ENCODE measurements around the gene LBX2. TPM values are rescaled to one million over a fixed set of nuclear protein-coding genes. Genes with fewer than 3 reads are reported as not detected.

The LBX2 gene
- total and polyA plus RNA-seq, 2 of the 4 experiments (the other 2 are of a cell fraction): 0.18 to 0.62 TPM

- Histone ChIP-seq H3K4me2 (ENCODE audit: low read depth, low read length) (peak overlapping the region; percentile 87), H2AFZ (replicated peaks; ENCODE audit: low read length, poor library complexity) (peak overlapping the region; percentile 77), H2BK120ac (ENCODE audit: low read depth, low read length) (no peak overlapping the region), H4K8ac (ENCODE audit: low read depth in 2 of 2, low read length in 2 of 2) (peak overlapping the region; percentile 66 to 95), H3K9me3 (ENCODE audit: control insufficient read depth, insufficient read depth, low read length) (no peaks in the 10 kb centered on the region), H3K4ac (ENCODE audit: low read depth, low read length) (peak overlapping the region; percentile 96), H3K56ac (ENCODE audit: extremely low read depth, insufficient read depth, low read length) (peak overlapping the region; percentile 92), H3K23ac (ENCODE audit: low read depth, low read length) (peak overlapping the region; percentile 94), H3K9me1 (ENCODE audit: insufficient read depth, low read length) (0 out of 2 replicates have a peak, but pooled peaks cover 3% of the 10 kb centered on the region), H2BK5ac (ENCODE audit: low read depth, low read length, poor library complexity, severe bottlenecking) (peak overlapping the region; percentile 56), H3K36me3 (ENCODE audit: control insufficient read depth, insufficient read depth, low read length) (peaks cover 21% of the 10 kb centered on the region), H4K20me1 (ENCODE audit: insufficient read depth, low read length) (no peaks in the 10 kb centered on the region), H3K9ac (ENCODE audit: low read depth, low read length) (peak overlapping the region; percentile 86), H2AK9ac (replicated peaks; ENCODE audit: low read depth, low read length, poor library complexity) (peak overlapping the region; percentile 97), H3K18ac (ENCODE audit: low read depth, low read length) (no peak overlapping the region), H3K4me3 (ENCODE audit: insufficient read depth, low read depth, low read length) (peak overlapping the region; percentile 80), H3K79me1 (ENCODE audit: low read depth in 1 of 2, low read length in 2 of 2) (peaks cover 18 to 53% of the 10 kb centered on the region in 2 experiments), H4K5ac (ENCODE audit: low read depth, low read length) (peak overlapping the region; percentile 78), H2BK20ac (ENCODE audit: low read depth, low read length) (no peak overlapping the region), H2AK5ac (ENCODE audit: low read depth, low read length) (peak overlapping the region; percentile 80), H3K27me3 (ENCODE audit: control insufficient read depth, insufficient read depth, low read length) (no peaks in the 10 kb centered on the region), H3K14ac (replicated peaks; ENCODE audit: low read depth, low read length) (peak overlapping the region; percentile 97), H3K4me1 (ENCODE audit: control insufficient read depth, insufficient read depth, low read length) (peaks cover 10% of the 10 kb centered on the region), H2BK15ac (ENCODE audit: low read depth, low read length) (peak overlapping the region; percentile 33; the same call in 1 of the 3 replicates), H4K91ac (ENCODE audit: insufficient read depth, low read depth, low read length) (peak overlapping the region; percentile 83; the same call in 1 of the 2 replicates), H3K27ac (ENCODE audit: insufficient read depth, low read length) (peak overlapping the region; percentile 70)
- no TSS peak for BruUV-seq (replicated peaks)
- intact Hi-C loops (cut with micrococcal nuclease) (no loop called here), dilution Hi-C loops (cut with HindIII; ENCODE audit: low sequenced_read_pairs, unreplicated experiment) (no loop called here), in situ Hi-C loops (cut with MboI; ENCODE audit: low sequenced_read_pairs) (no loop called here)
- no peak for DNase-seq
- no peak for ATAC-seq (ENCODE audit: low read depth)
- no peak for TF ChIP-seq SMC3 (IDR thresholded peaks at IDR 0.05; ENCODE audit: low read depth, low read length)
- no peak for TF ChIP-seq MXI1 (IDR thresholded peaks at IDR 0.05; ENCODE audit: borderline replicate concordance, low read depth, low read length)
- no peak for TF ChIP-seq MAFK (IDR thresholded peaks at IDR 0.05; ENCODE audit: low read depth, low read length)
- no peak for TF ChIP-seq BHLHE40 (IDR thresholded peaks at IDR 0.05; ENCODE audit: low read depth, low read length)
- no peak for TF ChIP-seq RCOR1 (IDR thresholded peaks at IDR 0.05; ENCODE audit: insufficient replicate concordance, low read length)
- no peak for TF ChIP-seq MAZ (IDR thresholded peaks at IDR 0.05; ENCODE audit: borderline replicate concordance, low read depth, low read length)
- no peak for TF ChIP-seq RFX5 (IDR thresholded peaks at IDR 0.05; ENCODE audit: low read depth, low read length)
- no peak for TF ChIP-seq NFE2L2 (IDR thresholded peaks at IDR 0.05; ENCODE audit: low read depth, low read length)
- no peak for TF ChIP-seq POLR2A (IDR thresholded peaks at IDR 0.05; ENCODE audit: low read depth, low read length)
- TF ChIP-seq FOS (IDR thresholded peaks at IDR 0.05; ENCODE audit: low read depth, low read length): no peak
- no peak for TF ChIP-seq USF2 (IDR thresholded peaks at IDR 0.05; ENCODE audit: low read depth, low read length)
- no peak for TF ChIP-seq RAD21 (IDR thresholded peaks at IDR 0.05; ENCODE audit: low read length)
- TF ChIP-seq ELK1 (IDR thresholded peaks at IDR 0.05; ENCODE audit: borderline replicate concordance, low read depth, low read length): no peak
- TF ChIP-seq CHD1 (IDR thresholded peaks at IDR 0.05; ENCODE audit: low read depth, low read length): no peak
- TF ChIP-seq CEBPB (IDR thresholded peaks at IDR 0.05; ENCODE audit: low read depth, low read length): no peak
- no peak for TF ChIP-seq CTCF (conservative IDR thresholded peaks at IDR 0.05; ENCODE audit: low read depth, low read length)
- CTCF ChIA-PET: no interaction called here
- no CpG with 5 or more reads among the region's 10 CpGs for WGBS, 2 experiments (ENCODE audit: extremely low coverage in 2 of 2, insufficient read length in 1 of 2)
- POLR2A ChIA-PET (ENCODE audit: unreplicated experiment): interaction anchor here (0.9 kb wide), 1 partner anchor 24 kb away, joined by 5 read pairs; the partner anchor contains the start of genes CCDC142 and TTC31
Observed at GRCh38 chr2:74458938-74459363, 40.5 kb downstream of the LBX2 start.
